ENCODE results near the gene ARHGAP32.

Gene ARHGAP32

DNA sequence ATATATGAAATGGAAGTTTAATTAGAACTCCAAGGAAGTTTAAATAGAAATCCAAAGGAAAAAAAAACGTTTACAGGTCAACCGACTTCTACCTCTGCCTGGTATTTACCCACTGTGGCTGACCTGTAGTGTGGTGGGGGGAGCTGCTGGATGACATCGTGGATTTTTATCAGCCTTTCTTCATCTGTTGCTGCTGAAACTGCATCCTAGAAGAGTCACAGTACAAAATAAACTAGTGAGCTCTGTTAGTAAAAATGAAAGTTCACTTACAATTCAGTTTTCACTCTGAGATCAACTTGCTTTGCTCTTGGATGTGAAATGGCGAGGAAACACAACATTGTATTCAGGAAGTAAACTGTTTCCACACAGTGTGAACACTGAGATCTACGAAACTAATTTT lies 206.2 kb downstream of the ARHGAP32 start:
- Histone ChIP-seq H3K9me3 (ENCODE audit: severe bottlenecking) (no peaks in the 10 kb centered on the region), H3K4me3 (ENCODE audit: low read depth, low read length) (no peak overlapping the region), H3K36me3 (no peaks in the 10 kb centered on the region; the same call in 1 of the 2 replicates), H3K27ac (no peak overlapping the region), H3K27me3 (ENCODE audit: insufficient read depth, low read depth, severe bottlenecking) (no peaks in the 10 kb centered on the region)
- TF ChIP-seq, protein P1, sequence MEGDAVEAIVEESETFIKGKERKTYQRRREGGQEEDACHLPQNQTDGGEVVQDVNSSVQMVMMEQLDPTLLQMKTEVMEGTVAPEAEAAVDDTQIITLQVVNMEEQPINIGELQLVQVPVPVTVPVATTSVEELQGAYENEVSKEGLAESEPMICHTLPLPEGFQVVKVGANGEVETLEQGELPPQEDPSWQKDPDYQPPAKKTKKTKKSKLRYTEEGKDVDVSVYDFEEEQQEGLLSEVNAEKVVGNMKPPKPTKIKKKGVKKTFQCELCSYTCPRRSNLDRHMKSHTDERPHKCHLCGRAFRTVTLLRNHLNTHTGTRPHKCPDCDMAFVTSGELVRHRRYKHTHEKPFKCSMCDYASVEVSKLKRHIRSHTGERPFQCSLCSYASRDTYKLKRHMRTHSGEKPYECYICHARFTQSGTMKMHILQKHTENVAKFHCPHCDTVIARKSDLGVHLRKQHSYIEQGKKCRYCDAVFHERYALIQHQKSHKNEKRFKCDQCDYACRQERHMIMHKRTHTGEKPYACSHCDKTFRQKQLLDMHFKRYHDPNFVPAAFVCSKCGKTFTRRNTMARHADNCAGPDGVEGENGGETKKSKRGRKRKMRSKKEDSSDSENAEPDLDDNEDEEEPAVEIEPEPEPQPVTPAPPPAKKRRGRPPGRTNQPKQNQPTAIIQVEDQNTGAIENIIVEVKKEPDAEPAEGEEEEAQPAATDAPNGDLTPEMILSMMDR (IDR thresholded peaks at IDR 0.05; ENCODE audit: low read depth, low read length): no peak
- no peak for DNase-seq

DNA sequence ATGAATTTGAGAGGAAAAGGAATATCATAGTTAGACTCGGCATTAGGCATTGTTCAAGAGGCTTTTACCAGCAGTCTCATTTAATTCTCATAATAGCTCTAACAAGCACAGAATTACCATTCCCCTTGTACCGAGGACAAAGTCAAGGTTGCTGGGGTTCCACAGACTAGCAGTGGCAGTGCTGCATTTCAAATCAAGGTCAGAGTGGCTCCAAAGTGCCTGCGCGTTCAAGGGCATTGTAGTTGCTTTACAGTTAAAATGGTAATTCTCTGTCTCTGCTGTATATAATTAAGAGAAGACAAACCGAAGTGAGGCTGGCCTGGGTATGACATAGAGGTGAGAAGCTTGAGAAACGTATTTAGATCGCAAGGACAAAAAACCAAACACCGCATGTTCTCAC lies 209.1 kb downstream of the ARHGAP32 start:
- Histone ChIP-seq H3K27ac (no peak overlapping the region), H3K27me3 (ENCODE audit: insufficient read depth, low read depth, severe bottlenecking) (no peaks in the 10 kb centered on the region), H3K9me3 (ENCODE audit: severe bottlenecking) (no peaks in the 10 kb centered on the region), H3K4me3 (ENCODE audit: low read depth, low read length) (no peak overlapping the region), H3K36me3 (peaks cover 11% of the 10 kb centered on the region)
- DNase-seq: no peak
- TF ChIP-seq, protein P1 (IDR thresholded peaks at IDR 0.05; ENCODE audit: low read depth, low read length): no peak

DNA sequence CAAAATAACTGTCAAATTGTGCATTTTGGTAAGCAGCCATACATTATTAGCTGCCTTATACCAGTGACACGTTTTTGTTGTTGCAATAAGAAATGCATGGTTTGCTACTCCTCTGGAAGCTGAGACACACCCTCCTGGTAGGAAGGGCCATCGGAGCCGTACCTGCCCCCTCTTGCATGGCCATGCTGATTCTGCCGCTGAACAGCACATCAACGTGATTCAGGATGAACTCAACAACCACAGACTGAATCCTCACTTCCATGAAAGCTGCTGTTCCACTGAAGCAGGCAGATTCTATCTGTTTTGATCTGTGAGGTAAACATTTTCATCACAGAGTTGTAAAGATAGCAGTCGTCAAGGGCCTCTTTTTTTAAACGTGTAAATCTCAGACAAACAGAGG lies 210.9 kb downstream of the ARHGAP32 start:
- TF ChIP-seq, protein P1 (IDR thresholded peaks at IDR 0.05; ENCODE audit: low read depth, low read length): no peak
- H3K36me3 ChIP-seq: peaks cover 21% of the 10 kb centered on the region
- H3K4me3 ChIP-seq (ENCODE audit: low read depth, low read length): no peak overlapping the region
- H3K27me3 ChIP-seq (ENCODE audit: insufficient read depth, low read depth, severe bottlenecking): no peaks in the 10 kb centered on the region
- no peak for DNase-seq
- H3K9me3 ChIP-seq (ENCODE audit: severe bottlenecking): no peaks in the 10 kb centered on the region
- no peak overlapping the region for H3K27ac ChIP-seq

DNA sequence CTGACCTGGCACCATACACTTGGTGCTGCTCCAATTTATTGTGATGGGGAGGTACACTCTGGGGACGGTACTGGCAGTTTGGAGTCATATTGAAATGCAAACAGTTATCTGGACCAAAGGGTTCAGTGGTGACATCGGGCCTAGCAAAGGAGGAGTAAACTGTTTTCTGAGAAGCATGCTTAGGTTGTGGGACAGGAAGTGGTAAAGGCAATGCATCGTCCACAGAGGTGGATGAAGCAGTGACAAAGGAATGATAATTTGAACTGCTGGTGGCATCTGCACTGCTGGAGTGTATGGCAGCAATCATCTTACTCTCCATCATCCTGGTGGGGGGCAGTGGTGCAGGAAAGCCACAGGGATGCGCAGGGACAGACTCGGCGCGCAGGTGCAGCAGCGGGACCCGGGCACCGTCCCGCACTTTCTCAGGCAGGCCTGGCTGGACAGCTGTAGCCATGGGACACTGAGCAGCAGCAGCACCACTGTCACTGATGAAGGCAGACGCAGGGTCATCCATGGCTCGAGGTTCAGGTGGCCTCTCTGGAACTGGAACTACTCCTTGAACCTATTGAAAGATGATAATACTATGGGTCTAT lies 221.4 kb downstream of the ARHGAP32 start:
- Histone ChIP-seq H3K4me3 (ENCODE audit: low read depth, low read length) (no peak overlapping the region), H3K27ac (no peak overlapping the region), H3K36me3 (peaks cover 60% of the 10 kb centered on the region), H3K27me3 (ENCODE audit: insufficient read depth, low read depth, severe bottlenecking) (no peaks in the 10 kb centered on the region), H3K9me3 (ENCODE audit: severe bottlenecking) (no peaks in the 10 kb centered on the region)
- no peak for DNase-seq
- TF ChIP-seq, protein P1 (IDR thresholded peaks at IDR 0.05; ENCODE audit: low read depth, low read length): no peak

DNA sequence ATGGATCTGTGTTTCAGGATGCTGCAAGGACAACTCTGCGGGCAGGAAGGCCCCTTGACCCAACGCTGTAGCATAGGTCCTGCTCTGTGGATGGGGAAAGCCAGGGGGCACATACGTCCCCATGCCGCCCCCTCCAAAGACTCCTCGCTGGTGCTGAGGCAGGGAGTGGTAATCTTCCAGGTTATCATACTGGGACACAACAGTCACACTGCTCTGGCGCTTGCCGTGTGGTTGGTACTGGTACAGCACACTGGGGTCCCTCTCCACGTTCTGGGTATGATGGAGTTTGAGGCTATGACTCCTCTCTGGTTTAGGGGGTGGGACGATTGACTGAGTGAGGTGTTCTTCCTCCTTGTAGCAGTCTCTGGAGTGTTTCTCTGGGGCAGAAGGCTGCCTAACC lies 223.2 kb downstream of the ARHGAP32 start:
- no peaks in the 10 kb centered on the region for H3K27me3 ChIP-seq (ENCODE audit: insufficient read depth, low read depth, severe bottlenecking)
- no peaks in the 10 kb centered on the region for H3K9me3 ChIP-seq (ENCODE audit: severe bottlenecking)
- no peak overlapping the region for H3K4me3 ChIP-seq (ENCODE audit: low read depth, low read length)
- no peak overlapping the region for H3K27ac ChIP-seq
- DNase-seq: no peak
- peaks cover 49% of the 10 kb centered on the region for H3K36me3 ChIP-seq
- TF ChIP-seq, protein P1 (IDR thresholded peaks at IDR 0.05; ENCODE audit: low read depth, low read length): no peak

DNA sequence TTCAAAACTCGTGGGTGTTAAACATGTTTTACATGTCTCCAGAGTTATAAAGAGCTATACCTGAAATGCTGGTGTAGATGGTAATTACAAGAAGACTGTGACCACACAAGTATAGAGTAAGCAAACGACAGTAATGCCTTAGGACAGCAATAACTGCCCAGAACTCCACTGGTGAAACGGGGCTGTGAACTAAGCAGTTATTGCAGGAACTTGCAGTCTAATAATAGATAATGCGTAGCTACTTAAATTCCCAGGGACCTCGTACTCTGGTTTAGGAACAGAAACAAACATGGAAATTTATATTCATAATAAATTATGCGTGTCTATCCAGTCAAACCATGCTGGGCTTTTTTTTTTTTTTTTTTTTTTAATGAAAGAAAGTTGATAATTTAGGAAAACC lies 224.5 kb downstream of the ARHGAP32 start:
- no peaks in the 10 kb centered on the region for H3K27me3 ChIP-seq (ENCODE audit: insufficient read depth, low read depth, severe bottlenecking)
- H3K27ac ChIP-seq: no peak overlapping the region
- H3K4me3 ChIP-seq (ENCODE audit: low read depth, low read length): no peak overlapping the region
- TF ChIP-seq, protein P1 (IDR thresholded peaks at IDR 0.05; ENCODE audit: low read depth, low read length): no peak
- no peaks in the 10 kb centered on the region for H3K9me3 ChIP-seq (ENCODE audit: severe bottlenecking)
- DNase-seq: no peak
- peaks cover 36% of the 10 kb centered on the region for H3K36me3 ChIP-seq

All from WERI-Rb-1 (cell line).